H1 (cell line): Measurements from ENCODE around the gene OR10A6. TPM values are rescaled to one million over a fixed set of nuclear protein-coding genes. Genes with fewer than 3 reads are reported as not detected.
A peak's percentile ranks its signal among the peaks of the same experiment; 100 is the strongest.

Source experiments
- CTCF ChIA-PET: fragments of 300-600 bp; sonication (Branson Sonifier 250); formaldehyde crosslinking; loops from one replicate; lab custom pipeline; 2021; ENCODE audit not compliant: partially characterized antibody; lab: Charles Lee
- POLR2A ChIA-PET: fragments of 300-600 bp; sonication (Branson Sonifier 250); formaldehyde crosslinking; loops from one replicate; lab custom pipeline; 2021; ENCODE audit warnings: inconsistent platforms; ENCODE audit not compliant: partially characterized antibody; lab: Charles Lee
- DNase-seq, 2 experiments: peaks; one replicate each; pipeline versions ENCODE4 v3.0.0 to v3.0.0-alpha.2; 2010 to 2022; ENCODE audit warnings: low spot score in 2 of 2, low read depth in 1 of 2, mixed read lengths in 1 of 2
- FAIRE-seq: peaks from 2 replicates; lab custom pipeline; 2011; peaks lifted over from hg19 to GRCh38; lab: Jason Lieb, UNC
- H2AFZ ChIP-seq: 2 replicates; pipeline ENCODE4 v1.8.1; 2012; ENCODE audit warnings: low read length, inconsistent platforms
- H2AK5ac ChIP-seq: 2 replicates; pipeline ENCODE4 v1.6.1; 2013; ENCODE audit warnings: low read depth, low read length
- H2BK120ac ChIP-seq: replicated peaks from 2 replicates; pipeline ENCODE3; 2013; ENCODE audit warnings: low read depth, low read length, inconsistent platforms
- H2BK12ac ChIP-seq: 2 replicates; pipeline ENCODE4 v1.6.1; 2013; ENCODE audit warnings: low read depth, low read length
- H2BK15ac ChIP-seq: 2 replicates; pipeline ENCODE4 v1.6.1; 2013; ENCODE audit warnings: low read length
- H2BK20ac ChIP-seq: 2 replicates; pipeline ENCODE4 v1.6.1; 2013; ENCODE audit warnings: low read length
- H2BK5ac ChIP-seq: 2 replicates; pipeline ENCODE4 v1.6.1; 2013; ENCODE audit warnings: low read depth, low read length
- H3K14ac ChIP-seq: 2 replicates; pipeline ENCODE4 v1.6.1; 2013; ENCODE audit warnings: inconsistent platforms; ENCODE audit not compliant: insufficient read length
- H3K18ac ChIP-seq: 2 replicates; pipeline ENCODE4 v1.6.1; 2013; ENCODE audit warnings: low read length; ENCODE audit errors: extremely low read depth
- H3K23ac ChIP-seq: 2 replicates; pipeline ENCODE4 v1.6.1; 2013; ENCODE audit warnings: inconsistent platforms; ENCODE audit not compliant: insufficient read length
- H3K23me2 ChIP-seq: 2 replicates; pipeline ENCODE4 v1.6.1; 2013; ENCODE audit warnings: low read depth, low read length
- H3K27ac ChIP-seq: 2 replicates; pipeline ENCODE4 v1.6.1; 2011; ENCODE audit warnings: low read depth, low read length, inconsistent platforms
- H3K27me3 ChIP-seq, 4 experiments: replicated peaks in 1 of 4; 1 replicate in 1 of 4; 2 replicates in 3 of 4; pipeline versions ENCODE4 v1.6.1 to v1.8.1; 2011 to 2013; ENCODE audit warnings: low read length in 3 of 4, mild to moderate bottlenecking in 3 of 4, inconsistent platforms in 2 of 4, mixed read lengths in 2 of 4, moderate library complexity in 1 of 4; ENCODE audit not compliant: control insufficient read depth in 3 of 4, insufficient read depth in 3 of 4; ENCODE audit errors: extremely low read depth in 1 of 4
- H3K36me3 ChIP-seq, 4 experiments: 2 replicates each; pipeline versions ENCODE4 v1.6.1 to v1.8.1; 2011 to 2013; ENCODE audit warnings: mild to moderate bottlenecking in 4 of 4, low read length in 3 of 4, moderate library complexity in 2 of 4, control low read depth in 1 of 4, inconsistent platforms in 1 of 4; ENCODE audit not compliant: insufficient read depth in 4 of 4, control insufficient read depth in 2 of 4
- H3K4ac ChIP-seq: replicated peaks from 2 replicates; pipeline ENCODE3; 2013; ENCODE audit warnings: low read length, low read depth, mixed read lengths, inconsistent platforms; ENCODE audit not compliant: insufficient read length
- H3K4me1 ChIP-seq, 4 experiments: replicated peaks in 1 of 4; 1 replicate in 1 of 4; 2 replicates in 3 of 4; pipeline versions ENCODE4 v1.6.1 to v1.8.1; 2011 to 2013; ENCODE audit warnings: low read length in 3 of 4, inconsistent platforms in 2 of 4, mixed read lengths in 1 of 4; ENCODE audit not compliant: insufficient read depth in 4 of 4, control insufficient read depth in 3 of 4
- H3K4me2 ChIP-seq, 2 experiments: 2 replicates each; pipeline versions ENCODE4 v1.6.1 to v1.8.1; 2011 to 2013; ENCODE audit warnings: low read depth in 2 of 2, low read length in 2 of 2, control low read depth in 1 of 2, inconsistent platforms in 1 of 2, mild to moderate bottlenecking in 1 of 2; ENCODE audit not compliant: insufficient read depth in 1 of 2
- H3K4me3 ChIP-seq, 4 experiments: fragments of 200-600, 300-600 bp in 1 of 4; sonication (generic), shearing (Covaris generic), sonication (Bioruptor Twin) in 1 of 4; 2 replicates each; pipeline versions ENCODE4 v1.5.1 to v1.8.1; 2011 to 2016; ENCODE audit warnings: low read length in 4 of 4, low read depth in 3 of 4, control low read depth in 2 of 4, inconsistent platforms in 2 of 4, mild to moderate bottlenecking in 2 of 4, mixed read lengths in 1 of 4, moderate library complexity in 1 of 4; ENCODE audit not compliant: insufficient read depth in 2 of 4; ENCODE audit errors: extremely low read depth in 1 of 4
- H3K56ac ChIP-seq: replicated peaks from 2 replicates; pipeline ENCODE3; 2013; ENCODE audit warnings: low read depth, mild to moderate bottlenecking, mixed read lengths, low read length, inconsistent platforms; ENCODE audit not compliant: insufficient read length
- H3K79me1 ChIP-seq: 2 replicates; pipeline ENCODE4 v1.6.1; 2013; ENCODE audit warnings: low read depth, low read length, control low read depth
- H3K79me2 ChIP-seq, 2 experiments: 2 replicates each; pipeline versions ENCODE4 v1.6.1 to v1.8.1; 2012 to 2013; ENCODE audit warnings: low read length in 2 of 2, mild to moderate bottlenecking in 2 of 2, inconsistent platforms in 1 of 2; ENCODE audit not compliant: insufficient read depth in 2 of 2, control insufficient read depth in 1 of 2
- H3K9ac ChIP-seq, 4 experiments: replicated peaks in 1 of 4; 1 replicate in 1 of 4; 2 replicates in 3 of 4; pipeline versions ENCODE4 v1.6.1 to v1.8.1; 2011 to 2013; ENCODE audit warnings: low read depth in 3 of 4, low read length in 3 of 4, control low read depth in 2 of 4, mild to moderate bottlenecking in 2 of 4, moderate library complexity in 2 of 4, inconsistent platforms in 1 of 4; ENCODE audit errors: extremely low read depth in 1 of 4
- H3K9me3 ChIP-seq, 2 experiments: 2 replicates each; pipeline versions ENCODE4 v1.6.1 to v1.8.1; 2012 to 2013; ENCODE audit warnings: mild to moderate bottlenecking in 2 of 2, moderate library complexity in 2 of 2, control low read depth in 1 of 2, inconsistent platforms in 1 of 2, low read depth in 1 of 2, low read length in 1 of 2, mixed read lengths in 1 of 2; ENCODE audit not compliant: insufficient read depth in 2 of 2
- H4K20me1 ChIP-seq, 2 experiments: replicated peaks in 1 of 2; 2 replicates each; pipeline versions ENCODE3 to v1.8.1; 2011 to 2013; ENCODE audit warnings: inconsistent platforms in 2 of 2, low read length in 2 of 2, mild to moderate bottlenecking in 1 of 2; ENCODE audit not compliant: insufficient read depth in 2 of 2, control insufficient read depth in 1 of 2
- H4K5ac ChIP-seq: 2 replicates; pipeline ENCODE4 v1.6.1; 2013; ENCODE audit warnings: low read length, low read depth, mixed read lengths, inconsistent platforms; ENCODE audit not compliant: insufficient read length
- H4K8ac ChIP-seq: 2 replicates; pipeline ENCODE4 v1.8.0; 2013; ENCODE audit warnings: mild to moderate bottlenecking, moderate library complexity, low read length, inconsistent platforms; ENCODE audit not compliant: insufficient read depth; ENCODE audit errors: extremely low read depth
- H4K91ac ChIP-seq: replicated peaks from 2 replicates; pipeline ENCODE3; 2013; ENCODE audit warnings: low read length, mixed read lengths, inconsistent platforms; ENCODE audit not compliant: insufficient read length
- CHD1 ChIP-seq: IDR thresholded peaks from 2 replicates; pipeline ENCODE4 v1.6.1; 2012; ENCODE audit warnings: low read depth, low read length, improper control_type of control experiment
- HDAC6 ChIP-seq: IDR thresholded peaks from one replicate; pipeline ENCODE4 v1.7.1; 2012; ENCODE audit warnings: low read depth, mild to moderate bottlenecking, inconsistent platforms, low read length, moderate library complexity
- PHF8 ChIP-seq: fragments of 200-600 bp; sonication (generic); conservative IDR thresholded peaks from 2 replicates; pipeline ENCODE4 v1.7.1; 2012; ENCODE audit warnings: low read depth, mild to moderate bottlenecking, inconsistent platforms, low read length, moderate library complexity
- POU5F1 ChIP-seq: IDR thresholded peaks from 2 replicates; pipeline ENCODE4 v1.6.1; 2011; ENCODE audit warnings: low read depth, mild to moderate bottlenecking, low read length, moderate library complexity
- RXRA ChIP-seq: IDR thresholded peaks from 2 replicates; pipeline ENCODE4 v1.6.1; 2011; ENCODE audit warnings: low read depth, mild to moderate bottlenecking, low read length, moderate library complexity; ENCODE audit not compliant: insufficient read depth
- WGBS, 2 experiments: shearing (Covaris generic) in 1 of 2; methylation state at CpG; one replicate each; pipeline versions ENCODE4 v1.1.6 to v1.1.7; 2013 to 2015; ENCODE audit warnings: low lambda C conversion rate in 2 of 2, mixed read lengths in 2 of 2, inconsistent platforms in 1 of 2, low coverage in 1 of 2, missing lambda C conversion rate in 1 of 2; ENCODE audit not compliant: insufficient replicate concordance in 2 of 2, insufficient coverage in 1 of 2, insufficient read length in 1 of 2; ENCODE audit errors: extremely low coverage in 1 of 2, missing lambda C conversion rate in 1 of 2; 5-methylcytosine and 5-hydroxymethylcytosine counted together
- polyA plus RNA-seq, 7 experiments: library from polyadenylated mRNA; depleted of rRNA in 3 of 7; stranded (reverse) in 5 of 7; unstranded in 2 of 7; fragments of >200 nt in 5 of 7; fragments of 200-250 nt in 2 of 7; gene quantifications; 1 replicate in 5 of 7; 2 replicates in 1 of 7; 4 replicates in 1 of 7; pipeline versions ENCODE4 v1.2.1 to v1.2.3, GENCODE V29; 2011 to 2013; ENCODE audit warnings: missing spikeins in 2 of 7, mixed read lengths in 2 of 7
- total RNA-seq: library from RNA; stranded (reverse); fragmentation: NEBNext Ultra II Directional; extraction: Animal tissue kit (Norgen Biotek cat#: 25700); gene quantifications from 2 replicates; pipeline ENCODE4 v1.2.1, GENCODE V29; 2021

The OR10A6 gene
- total and polyA plus RNA-seq, 2 of the 8 experiments (the other 6 are each of a cell fraction or from before 2014, with no cell fraction given) = not detected

- Histone ChIP-seq H3K56ac (no peak overlapping the region), H3K4me3 (no peak overlapping the region), H2BK20ac (peak overlapping the region; percentile 56; the same call in 1 of the 2 replicates), H2BK5ac (peak overlapping the region; percentile 71; the same call in 1 of the 2 replicates), H3K18ac (peak overlapping the region; percentile 20; the same call in 1 of the 2 replicates), H2BK15ac (0 out of 2 replicates have a peak overlapping the region, but pooled peaks have one; percentile 25), H3K23me2 (no peaks in the 10 kb centered on the region), H2AFZ (no peak overlapping the region), H3K4ac (no peak overlapping the region), H3K4me1 (peaks cover 0 to 6% (median 3%) of the 10 kb centered on the region in 4 experiments; a peak in 2 of 7 replicates), H3K23ac (no peak overlapping the region), H2BK120ac (no peak overlapping the region), H3K27me3 (no peaks in the 10 kb centered on the region), H4K8ac (no peak overlapping the region), H4K5ac (no peak overlapping the region), H3K4me2 (no peak overlapping the region; a peak in 1 of 4 replicates), H2BK12ac (peak overlapping the region; percentile 22; the same call in 1 of the 2 replicates), H3K14ac (no peak overlapping the region), H2AK5ac (no peak overlapping the region), H3K79me1 (no peaks in the 10 kb centered on the region), H4K20me1 (no peaks in the 10 kb centered on the region), H3K9ac (0 out of 7 replicates have a peak overlapping the region, but pooled peaks of 1 of the 4 experiments have one; percentile 6), H4K91ac (peak overlapping the region; percentile 20), H3K36me3 (no peaks in the 10 kb centered on the region), H3K79me2 (no peaks in the 10 kb centered on the region), H3K27ac (no peak overlapping the region), H3K9me3 (no peaks in the 10 kb centered on the region)
- no peak for FAIRE-seq
- ChIA-PET POLR2A (no interaction called here), CTCF (no interaction called here)
- DNase-seq = no peak
- no peak for TF ChIP-seq RXRA
- no peak for TF ChIP-seq PHF8
- TF ChIP-seq CHD1 = no peak
- no peak for TF ChIP-seq POU5F1
- TF ChIP-seq HDAC6 = no peak
- WGBS, 2 experiments = 73% methylated on average over 1 of the region's 1 CpG; no CpG with 5 or more reads in 1 of the 2 experiments
These were observed 36.0 kb upstream of the OR10A6 start for GRCh38 chr11:7967097-7967496.
